ENCODE measurements around the gene TM4SF4.

TM4SF4 gene

DNA sequence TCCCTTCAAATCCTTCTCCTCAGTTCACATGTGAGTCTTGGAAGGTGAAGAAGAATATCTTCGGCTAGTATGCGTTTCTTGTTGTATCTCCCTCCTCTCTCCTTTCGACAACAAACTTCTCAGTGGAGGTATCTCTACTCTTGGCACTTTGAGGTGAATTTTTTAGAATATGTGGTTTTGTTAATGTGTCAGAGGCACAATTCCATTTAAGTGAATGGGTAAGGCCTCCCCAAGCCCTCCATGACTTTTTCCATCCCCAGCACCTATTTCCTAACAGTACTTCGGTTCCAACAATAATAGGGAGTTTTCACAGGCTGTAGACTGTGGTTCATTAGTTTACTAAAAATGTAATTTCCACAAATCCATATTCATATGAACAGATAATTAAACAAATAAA, 74.2 kb downstream of the TM4SF4 start:
- no peak for DNase-seq (ENCODE audit: low read depth in 2 of 2)

DNA sequence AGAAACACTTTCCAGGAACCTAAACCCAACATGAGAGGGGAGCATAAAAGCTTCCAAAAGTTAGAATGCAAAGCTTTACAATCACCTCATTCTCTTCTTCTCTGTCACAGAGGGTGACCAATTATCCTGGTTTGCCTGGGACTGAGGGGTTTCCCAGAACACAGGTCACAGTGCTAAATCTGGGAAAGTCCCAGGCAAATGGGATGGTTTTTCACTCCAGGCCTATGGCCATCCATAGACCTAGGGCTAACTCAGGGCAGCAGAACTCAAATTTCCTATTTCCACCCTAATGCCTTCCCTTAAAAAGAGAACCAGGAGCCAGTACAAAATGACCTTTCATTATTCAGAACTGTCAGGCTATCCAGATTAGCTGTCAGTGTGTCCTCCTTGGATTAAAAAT, 77.0 kb downstream of the TM4SF4 start:
- DNase-seq (ENCODE audit: low read depth in 2 of 2): no peak

DNA sequence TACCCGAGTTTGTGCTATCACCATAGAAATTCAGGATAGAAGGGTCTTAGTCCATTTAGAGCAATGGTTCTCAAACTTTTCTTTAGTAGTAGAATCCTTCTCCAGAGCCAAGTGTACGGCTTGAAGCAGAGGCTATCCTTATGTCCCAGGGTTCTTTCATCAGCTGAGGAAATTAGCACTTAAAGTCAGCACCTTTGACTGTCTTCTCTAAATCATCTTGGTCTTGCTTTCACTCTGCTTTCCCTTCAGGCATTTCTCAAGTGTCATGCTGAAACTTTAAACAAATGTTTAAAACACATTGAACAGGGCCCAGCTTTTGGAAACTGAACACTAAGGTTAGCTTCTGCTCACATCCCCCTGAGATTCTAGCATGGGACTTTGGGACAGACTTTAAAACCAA, 78.2 kb downstream of the TM4SF4 start:
- no peak for DNase-seq (ENCODE audit: low read depth in 2 of 2)
